ENCODE results near the gene SPATA3. TPM values are rescaled to one million over a fixed set of nuclear protein-coding genes. Genes with fewer than 3 reads are reported as not detected.

Gene SPATA3
- total RNA-seq, 1 donor from 2014 or later = not detected

- Mint-ChIP-seq H3K36me3 (ENCODE audit: low read depth) (no peaks in the 10 kb centered on the region), H3K27ac (ENCODE audit: unreplicated experiment) (no peak overlapping the region), H3K9me3 (ENCODE audit: low read depth) (no peaks in the 10 kb centered on the region), H3K4me3 (ENCODE audit: unreplicated experiment) (no peak overlapping the region), H3K4me1 (ENCODE audit: low read depth) (peaks cover 5% of the 10 kb centered on the region), H3K27me3 (ENCODE audit: low read depth) (peaks cover 3% of the 10 kb centered on the region)
- TF ChIP-seq, protein P1, sequence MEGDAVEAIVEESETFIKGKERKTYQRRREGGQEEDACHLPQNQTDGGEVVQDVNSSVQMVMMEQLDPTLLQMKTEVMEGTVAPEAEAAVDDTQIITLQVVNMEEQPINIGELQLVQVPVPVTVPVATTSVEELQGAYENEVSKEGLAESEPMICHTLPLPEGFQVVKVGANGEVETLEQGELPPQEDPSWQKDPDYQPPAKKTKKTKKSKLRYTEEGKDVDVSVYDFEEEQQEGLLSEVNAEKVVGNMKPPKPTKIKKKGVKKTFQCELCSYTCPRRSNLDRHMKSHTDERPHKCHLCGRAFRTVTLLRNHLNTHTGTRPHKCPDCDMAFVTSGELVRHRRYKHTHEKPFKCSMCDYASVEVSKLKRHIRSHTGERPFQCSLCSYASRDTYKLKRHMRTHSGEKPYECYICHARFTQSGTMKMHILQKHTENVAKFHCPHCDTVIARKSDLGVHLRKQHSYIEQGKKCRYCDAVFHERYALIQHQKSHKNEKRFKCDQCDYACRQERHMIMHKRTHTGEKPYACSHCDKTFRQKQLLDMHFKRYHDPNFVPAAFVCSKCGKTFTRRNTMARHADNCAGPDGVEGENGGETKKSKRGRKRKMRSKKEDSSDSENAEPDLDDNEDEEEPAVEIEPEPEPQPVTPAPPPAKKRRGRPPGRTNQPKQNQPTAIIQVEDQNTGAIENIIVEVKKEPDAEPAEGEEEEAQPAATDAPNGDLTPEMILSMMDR (IDR thresholded peaks at IDR 0.05) = no peak
- no peak for DNase-seq (ENCODE audit: low spot score)
Measured at GRCh38 chr2:230968921-230969658, 26.8 kb upstream of the SPATA3 start.

DNA sequence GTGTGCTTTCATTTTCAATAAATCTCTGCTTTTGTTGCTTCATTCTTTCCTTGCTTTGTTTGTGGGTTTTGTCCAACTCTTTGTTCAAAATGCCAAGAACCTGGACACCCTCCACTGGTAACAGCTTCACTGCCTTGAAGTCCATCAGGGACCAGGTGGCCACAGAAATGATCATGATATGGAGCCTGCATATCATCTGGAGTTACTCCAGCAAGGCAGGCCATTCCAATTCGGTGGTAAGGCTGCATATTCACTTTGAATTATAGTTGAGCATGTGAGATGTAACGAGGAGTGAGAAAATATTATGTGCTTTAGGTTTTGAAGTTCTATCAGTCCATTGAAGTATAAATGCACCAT, 26.3 kb upstream of the SPATA3 start:
- no peaks in the 10 kb centered on the region for H3K36me3 Mint-ChIP-seq (ENCODE audit: low read depth)
- H3K4me1 Mint-ChIP-seq (ENCODE audit: low read depth) = peaks cover 10% of the 10 kb centered on the region
- H3K27me3 Mint-ChIP-seq (ENCODE audit: low read depth) = peaks cover 3% of the 10 kb centered on the region
- no peak overlapping the region for H3K27ac Mint-ChIP-seq (ENCODE audit: unreplicated experiment)
- no peak for DNase-seq (ENCODE audit: low spot score)
- H3K4me3 Mint-ChIP-seq (ENCODE audit: unreplicated experiment) = no peak overlapping the region
- TF ChIP-seq, protein P1 (IDR thresholded peaks at IDR 0.05) = no peak
- H3K9me3 Mint-ChIP-seq (ENCODE audit: low read depth) = peaks cover 1% of the 10 kb centered on the region

- TF ChIP-seq, protein P1 (IDR thresholded peaks at IDR 0.05) = no peak
- Mint-ChIP-seq H3K36me3 (ENCODE audit: low read depth) (no peaks in the 10 kb centered on the region), H3K4me3 (ENCODE audit: unreplicated experiment) (no peak overlapping the region), H3K4me1 (ENCODE audit: low read depth) (peaks cover 11% of the 10 kb centered on the region), H3K27ac (ENCODE audit: unreplicated experiment) (no peak overlapping the region), H3K27me3 (ENCODE audit: low read depth) (no peaks in the 10 kb centered on the region), H3K9me3 (ENCODE audit: low read depth) (peaks cover 2% of the 10 kb centered on the region)
- DNase-seq (ENCODE audit: low spot score) = no peak
Measured at GRCh38 chr2:230972046-230972445, 23.9 kb upstream of the SPATA3 start.

GRCh38 chr2:230974096-230974913, 21.6 kb upstream of the SPATA3 start:
- Mint-ChIP-seq H3K27me3 (ENCODE audit: low read depth) (peaks cover 8% of the 10 kb centered on the region), H3K4me3 (ENCODE audit: unreplicated experiment) (no peak overlapping the region), H3K4me1 (ENCODE audit: low read depth) (peaks cover 11% of the 10 kb centered on the region), H3K9me3 (ENCODE audit: low read depth) (peaks cover 2% of the 10 kb centered on the region), H3K36me3 (ENCODE audit: low read depth) (no peaks in the 10 kb centered on the region), H3K27ac (ENCODE audit: unreplicated experiment) (peak overlapping the region; percentile 83)
- TF ChIP-seq, protein P1 (IDR thresholded peaks at IDR 0.05) = no peak
- no peak for DNase-seq (ENCODE audit: low spot score)

- no peak for DNase-seq (ENCODE audit: low spot score)
- TF ChIP-seq, protein P1 (IDR thresholded peaks at IDR 0.05) = no peak
- Mint-ChIP-seq H3K9me3 (ENCODE audit: low read depth) (peaks cover 2% of the 10 kb centered on the region), H3K4me3 (ENCODE audit: unreplicated experiment) (no peak overlapping the region), H3K36me3 (ENCODE audit: low read depth) (no peaks in the 10 kb centered on the region), H3K4me1 (ENCODE audit: low read depth) (peaks cover 11% of the 10 kb centered on the region), H3K27me3 (ENCODE audit: low read depth) (peaks cover 10% of the 10 kb centered on the region), H3K27ac (ENCODE audit: unreplicated experiment) (no peak overlapping the region)
Measured at GRCh38 chr2:230975927-230976326, 20.0 kb upstream of the SPATA3 start.
